Esophagus muscularis mucosa (tissue), 4 donors: ENCODE results near the gene SLC10A4. TPM values are rescaled to one million over a fixed set of nuclear protein-coding genes. Genes with fewer than 3 reads are reported as not detected.

Source experiments
- DNase-seq: peaks from one replicate; pipeline ENCODE4 v3.0.0-alpha.2; 2017; ENCODE audit errors: extremely low spot score
- H3K27ac ChIP-seq, 4 donors: fragments of 200-600 bp; sonication (generic); replicated peaks in 1 of 4; 1 replicate in 3 of 4; 2 replicates in 1 of 4; pipeline ENCODE4 v1.5.1; 2016 to 2019; ENCODE audit warnings: mild to moderate bottlenecking in 1 of 4
- H3K27me3 ChIP-seq, 4 donors: fragments of 200-600 bp; sonication (generic); one replicate each; pipeline versions ENCODE4 v1.5.1 to v1.6.0; 2016 to 2019
- H3K36me3 ChIP-seq, 4 donors: fragments of 200-600 bp; sonication (generic); one replicate each; pipeline ENCODE4 v1.5.1; 2016 to 2019
- H3K4me1 ChIP-seq, 4 donors: fragments of 200-600 bp; sonication (generic); one replicate each; pipeline ENCODE4 v1.5.1; 2016 to 2019
- H3K4me3 ChIP-seq, 4 donors: fragments of 200-600 bp; sonication (generic); 1 replicate in 2 of 4; 2 replicates in 2 of 4; pipeline ENCODE4 v1.5.1; 2016 to 2019; ENCODE audit warnings: mild to moderate bottlenecking in 4 of 4, moderate library complexity in 1 of 4
- H3K9me3 ChIP-seq, 4 donors: fragments of 200-600 bp; sonication (generic); 1 replicate in 3 of 4; 2 replicates in 1 of 4; pipeline ENCODE4 v1.5.1; 2016 to 2019
- CTCF ChIP-seq, 3 experiments: fragments of 200-600 bp in 2 of 3; fragments of 450-650 bp in 1 of 3; sonication (generic) in 2 of 3; IDR thresholded peaks; one replicate each; pipeline ENCODE4 v1.5.1; 2017 to 2019; ENCODE audit warnings: antibody characterized with exemption in 3 of 3, mild to moderate bottlenecking in 2 of 3, moderate library complexity in 1 of 3
- EP300 ChIP-seq: sonication (generic); formaldehyde crosslinking; IDR thresholded peaks from one replicate; pipeline ENCODE4 v1.6.1; 2017; ENCODE audit warnings: antibody characterized with exemption
- POLR2A ChIP-seq: fragments of 450-650 bp; IDR thresholded peaks from one replicate; pipeline ENCODE4 v1.6.1; 2017; ENCODE audit warnings: antibody characterized with exemption, moderate library complexity, mild to moderate bottlenecking, low read depth
- POLR2AphosphoS5 ChIP-seq, 2 donors: sonication (generic); formaldehyde crosslinking; IDR thresholded peaks; one replicate each; pipeline ENCODE4 v1.6.1; 2017; ENCODE audit warnings: antibody characterized with exemption in 2 of 2
- WGBS: methylation state at CpG from one replicate; pipeline ENCODE4 v1.1.5; 2018; 5-methylcytosine and 5-hydroxymethylcytosine counted together
- intact Hi-C: fragments of 100-400 bp; cut with DNase I; formaldehyde crosslinking; loops from one replicate; pipeline ENCODE4 v1.15.1; 2023
- total RNA-seq, 4 donors: library from RNA; depleted of rRNA; stranded (reverse); fragments of >200 nt; gene quantifications; one replicate each; pipeline versions ENCODE4 v1.1.0 to v1.2.1, GENCODE V29; 2016

SLC10A4 gene
- total RNA-seq, 4 donors from 2014 or later, result 0.32 to 0.66 (median 0.46) TPM; not detected in 1

- no peak for DNase-seq
- H3K9me3 ChIP-seq, result no peaks in the 10 kb centered on the region
- no peaks in the 10 kb centered on the region for H3K36me3 ChIP-seq
- H3K4me1 ChIP-seq, result no peaks in the 10 kb centered on the region
- intact Hi-C loops, result no loop called here
- H3K27ac ChIP-seq, result no peak overlapping the region
- TF ChIP-seq POLR2AphosphoS5 (IDR thresholded peaks at IDR 0.05) (no peak), CTCF (IDR thresholded peaks at IDR 0.05) (no peak), EP300 (no peak), POLR2A (no peak)
- no peak overlapping the region for H3K4me3 ChIP-seq
- 31% methylated on average over 2 of the region's 2 CpGs for WGBS
- peaks cover 0 to 6% (median 0%) of the 10 kb centered on the region in 4 donors for H3K27me3 ChIP-seq
Measured at GRCh38 chr4:48470570-48470969, 12.6 kb upstream of the SLC10A4 start.

- WGBS, result 73% methylated on average over 1 of the region's 1 CpG
- Histone ChIP-seq H3K4me1 (no peaks in the 10 kb centered on the region), H3K36me3 (no peaks in the 10 kb centered on the region), H3K27me3 (peaks cover 0 to 6% (median 0%) of the 10 kb centered on the region in 4 donors), H3K9me3 (no peaks in the 10 kb centered on the region), H3K4me3 (no peak overlapping the region), H3K27ac (no peak overlapping the region)
- DNase-seq, result no peak
- TF ChIP-seq POLR2AphosphoS5 (IDR thresholded peaks at IDR 0.05), result no peak
- no peak for TF ChIP-seq POLR2A
- TF ChIP-seq EP300, result no peak
- no peak for TF ChIP-seq CTCF (IDR thresholded peaks at IDR 0.05)
- intact Hi-C loops, result no loop called here
Measured at GRCh38 chr4:48472794-48473193, 10.3 kb upstream of the SLC10A4 start.

GRCh38 chr4:48475770-48476169 lies 7.4 kb upstream of the SLC10A4 start:
- intact Hi-C loops, result no loop called here
- WGBS, result 93% methylated on average over 6 of the region's 6 CpGs

GRCh38 chr4:48478273-48478672 lies 4.9 kb upstream of the SLC10A4 start:
- no peak for DNase-seq
- H3K4me1 ChIP-seq, result peaks cover 0 to 6% (median 2%) of the 10 kb centered on the region in 4 donors
- TF ChIP-seq POLR2AphosphoS5 (IDR thresholded peaks at IDR 0.05) (no peak), EP300 (no peak), CTCF (IDR thresholded peaks at IDR 0.05) (no peak), POLR2A (no peak)
- 71% methylated on average over 2 of the region's 2 CpGs for WGBS
- no peak overlapping the region for H3K4me3 ChIP-seq
- H3K9me3 ChIP-seq, result no peaks in the 10 kb centered on the region
- no peaks in the 10 kb centered on the region for H3K36me3 ChIP-seq
- H3K27ac ChIP-seq, result no peak overlapping the region
- intact Hi-C loops, result no loop called here
- peaks cover 0 to 30% (median 13%) of the 10 kb centered on the region in 4 donors for H3K27me3 ChIP-seq

More at GRCh38 chr4:48475770-48476169, 7.4 kb upstream of the SLC10A4 start:
- H3K27ac ChIP-seq, result no peak overlapping the region
- H3K4me3 ChIP-seq, result no peak overlapping the region
- no peaks in the 10 kb centered on the region for H3K4me1 ChIP-seq
- no peaks in the 10 kb centered on the region for H3K36me3 ChIP-seq
- no peak for DNase-seq
- no peak for TF ChIP-seq EP300
- peaks cover 0 to 11% (median 0%) of the 10 kb centered on the region in 4 donors for H3K27me3 ChIP-seq
- no peaks in the 10 kb centered on the region for H3K9me3 ChIP-seq

- no peaks in the 10 kb centered on the region for H3K36me3 ChIP-seq
- intact Hi-C loops, result no loop called here
- 94% methylated on average over 1 of the region's 1 CpG for WGBS
- H3K4me3 ChIP-seq, result no peak overlapping the region
- no peak for TF ChIP-seq EP300
- no peak for TF ChIP-seq POLR2AphosphoS5 (IDR thresholded peaks at IDR 0.05)
- H3K27me3 ChIP-seq, result peaks cover 0 to 62% (median 34%) of the 10 kb centered on the region in 4 donors
- H3K27ac ChIP-seq, result no peak overlapping the region
- no peak for DNase-seq
- peaks cover 0 to 16% (median 12%) of the 10 kb centered on the region in 4 donors for H3K4me1 ChIP-seq
- no peaks in the 10 kb centered on the region for H3K9me3 ChIP-seq
Measured at GRCh38 chr4:48481581-48481980, 1.6 kb upstream of the SLC10A4 start.
